HEK293T (cell line): Measurements from ENCODE around the gene HSPB7.

ENCODE experiments used
- CTCF ChIA-PET: fragments of 350-600 bp; formaldehyde crosslinking; extraction: SDS; loops from one replicate; lab custom pipeline; 2021; ENCODE audit warnings: antibody characterized with exemption, inconsistent platforms; lab: Yijun Ruan, JAX
- POLR2A ChIA-PET: fragments of 350-600 bp; formaldehyde crosslinking; extraction: SDS; loops from one replicate; lab custom pipeline; 2020; ENCODE audit warnings: antibody characterized with exemption, inconsistent platforms; lab: Yijun Ruan, JAX
- DNase-seq: peaks from one replicate; pipeline ENCODE4 v3.0.0; 2012; ENCODE audit warnings: mixed read lengths; ENCODE audit errors: extremely low spot score
- ARNT ChIP-seq: fragments of 450-650 bp; IDR thresholded peaks from 2 replicates; pipeline ENCODE4 v1.6.1; 2017; ENCODE audit warnings: mild to moderate bottlenecking
- BHLHE40 ChIP-seq: fragments of 450-650 bp; IDR thresholded peaks from 2 replicates; pipeline ENCODE4 v1.6.1; 2016; ENCODE audit warnings: mild to moderate bottlenecking, moderate library complexity, borderline replicate concordance
- CTBP1 ChIP-seq: fragments of 450-650 bp; IDR thresholded peaks from 2 replicates; pipeline ENCODE4 v1.6.1; 2016; ENCODE audit warnings: borderline replicate concordance
- ELF4 ChIP-seq: fragments of 450-650 bp; IDR thresholded peaks from 2 replicates; pipeline ENCODE4 v1.6.1; 2017; ENCODE audit warnings: antibody characterized with exemption
- FOXA1 ChIP-seq: fragments of 450-650 bp; IDR thresholded peaks from 2 replicates; pipeline ENCODE4 v1.6.1; 2016; ENCODE audit warnings: mild to moderate bottlenecking
- FOXK2 ChIP-seq: fragments of 450-650 bp; IDR thresholded peaks from 2 replicates; pipeline ENCODE4 v1.6.1; 2016; ENCODE audit warnings: mild to moderate bottlenecking
- FOXM1 ChIP-seq: fragments of 450-650 bp; IDR thresholded peaks from 2 replicates; pipeline ENCODE4 v1.6.1; 2017; ENCODE audit warnings: mild to moderate bottlenecking, borderline replicate concordance
- HDGF ChIP-seq: fragments of 450-650 bp; IDR thresholded peaks from 2 replicates; pipeline ENCODE4 v1.6.1; 2017; ENCODE audit warnings: antibody characterized with exemption, borderline replicate concordance
- L3MBTL2 ChIP-seq: fragments of 450-650 bp; conservative IDR thresholded peaks from 2 replicates; pipeline ENCODE4 v1.6.1; 2016; ENCODE audit warnings: mild to moderate bottlenecking
- LEF1 ChIP-seq: fragments of 450-650 bp; IDR thresholded peaks from 2 replicates; pipeline ENCODE4 v1.6.1; 2017; ENCODE audit warnings: mild to moderate bottlenecking, borderline replicate concordance
- NFRKB ChIP-seq: fragments of 450-650 bp; IDR thresholded peaks from 2 replicates; pipeline ENCODE4 v1.6.1; 2016; ENCODE audit warnings: mild to moderate bottlenecking, moderate library complexity
- SP1 ChIP-seq: fragments of 450-650 bp; IDR thresholded peaks from 2 replicates; pipeline ENCODE4 v1.6.1; 2017
- SUZ12 ChIP-seq: fragments of 450-650 bp; IDR thresholded peaks from 2 replicates; pipeline ENCODE4 v1.6.1; 2016; ENCODE audit warnings: mild to moderate bottlenecking
- TARDBP ChIP-seq: fragments of 450-650 bp; IDR thresholded peaks from 2 replicates; pipeline ENCODE4 v1.6.1; 2016
- ZNF384 ChIP-seq: fragments of 450-650 bp; IDR thresholded peaks from 2 replicates; pipeline ENCODE4 v1.6.1; 2016
- TF ChIP-seq, protein P1 (sequence below): fragments of 450-650 bp; IDR thresholded peaks from 2 replicates; pipeline ENCODE4 v1.6.1; 2016

HSPB7 gene

DNA sequence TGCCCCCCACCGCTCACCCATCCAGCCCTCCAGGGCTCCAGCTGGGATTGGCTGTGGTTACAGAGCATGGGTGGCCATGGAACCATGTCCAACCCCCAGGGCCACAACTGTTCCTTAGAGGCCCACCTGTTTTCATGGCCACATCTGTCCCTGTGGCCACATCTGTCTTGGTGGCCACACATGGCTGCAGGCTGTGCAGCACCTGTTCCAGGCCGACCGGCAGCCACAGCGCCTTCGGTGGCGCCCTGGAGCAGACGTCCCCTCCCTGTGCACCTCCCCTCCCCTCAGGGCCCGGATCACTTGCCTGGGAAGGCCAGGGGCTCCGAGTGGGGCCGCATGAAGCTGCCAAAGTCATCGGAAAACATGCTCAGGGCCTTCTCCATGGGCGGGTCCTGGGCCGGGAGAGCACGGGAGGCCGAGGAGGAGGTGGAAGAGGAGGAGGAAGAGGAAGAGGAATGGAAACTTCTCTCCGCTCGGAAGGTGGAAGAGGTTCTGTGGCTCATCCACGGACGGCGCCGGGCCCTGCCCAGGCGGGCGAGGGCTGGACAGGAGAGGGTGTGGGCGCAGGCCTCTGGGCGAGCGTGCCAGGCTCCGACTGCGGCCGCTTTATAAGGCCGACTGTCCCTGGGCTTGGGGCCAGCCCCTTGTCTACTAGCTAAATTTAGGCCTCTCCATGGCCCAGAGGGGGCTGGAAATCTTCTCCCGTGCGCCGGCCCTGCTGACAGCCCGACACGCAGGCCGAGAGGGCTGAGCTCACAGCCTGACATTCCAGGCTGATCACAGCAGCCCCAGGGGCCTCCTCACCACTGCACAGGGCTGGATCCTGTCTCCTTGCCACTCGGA, at the start of gene HSPB7:
TSS of gene HSPB7 (minus strand) at position 583 of the 843 bp plus-strand sequence. CDS start at position 503, 80 bp downstream.
- peak; percentile 39 for DNase-seq
- TF ChIP-seq BHLHE40 = no peak
- TF ChIP-seq, protein P1, sequence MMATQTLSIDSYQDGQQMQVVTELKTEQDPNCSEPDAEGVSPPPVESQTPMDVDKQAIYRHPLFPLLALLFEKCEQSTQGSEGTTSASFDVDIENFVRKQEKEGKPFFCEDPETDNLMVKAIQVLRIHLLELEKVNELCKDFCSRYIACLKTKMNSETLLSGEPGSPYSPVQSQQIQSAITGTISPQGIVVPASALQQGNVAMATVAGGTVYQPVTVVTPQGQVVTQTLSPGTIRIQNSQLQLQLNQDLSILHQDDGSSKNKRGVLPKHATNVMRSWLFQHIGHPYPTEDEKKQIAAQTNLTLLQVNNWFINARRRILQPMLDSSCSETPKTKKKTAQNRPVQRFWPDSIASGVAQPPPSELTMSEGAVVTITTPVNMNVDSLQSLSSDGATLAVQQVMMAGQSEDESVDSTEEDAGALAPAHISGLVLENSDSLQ = no peak
- no peak for TF ChIP-seq NFRKB
- TF ChIP-seq ZNF384 = no peak
- no peak for TF ChIP-seq CTBP1
- TF ChIP-seq LEF1 = no peak
- no peak for TF ChIP-seq ARNT
- TF ChIP-seq ELF4 = no peak
- no peak for TF ChIP-seq TARDBP
- no peak for TF ChIP-seq L3MBTL2
- TF ChIP-seq SUZ12 = no peak
- ChIA-PET POLR2A (no interaction called here), CTCF (interaction anchor here (0.9 to 1.1 kb wide), 3 partner anchors 8 to 220 kb away, joined by 3 read pairs; no protein-coding TSS in a partner anchor)

DNA sequence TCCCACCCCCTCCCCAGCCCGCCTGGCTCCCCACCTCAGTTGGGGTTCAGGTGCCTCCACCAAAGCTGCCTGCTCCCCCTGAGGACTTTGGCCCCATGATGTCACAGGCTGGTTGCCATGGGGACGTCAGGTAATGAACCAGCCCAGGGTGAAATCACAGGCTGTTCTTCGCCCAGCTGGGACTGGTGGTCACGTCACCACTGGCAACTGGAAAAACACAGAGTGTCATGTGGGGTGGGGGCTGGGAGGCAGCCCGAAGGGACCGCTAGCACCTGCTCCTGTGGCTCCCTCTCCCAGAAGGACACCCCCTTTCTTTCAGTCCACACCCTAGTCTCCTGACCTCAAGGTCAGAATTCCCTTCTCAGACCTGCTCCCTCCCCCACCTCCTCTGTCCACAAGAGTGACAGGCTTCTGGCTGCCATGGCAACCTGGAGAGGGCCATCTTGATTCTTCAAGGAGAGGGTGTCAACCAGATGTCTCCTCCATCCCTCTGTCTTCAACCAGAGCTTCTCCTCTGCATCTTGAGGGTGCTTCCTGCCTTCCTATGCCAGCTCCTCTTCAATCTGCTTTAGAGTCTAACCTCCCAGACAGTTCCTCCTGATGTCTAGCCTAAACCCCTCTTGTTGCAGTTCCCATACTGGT, 49.4 kb upstream of the HSPB7 start:
- DNase-seq = no peak
- no peak for TF ChIP-seq ZNF384
- TF ChIP-seq, protein P1 = peak; percentile 83
- ChIA-PET POLR2A (interaction anchor here (0.7 kb wide), 1 partner anchor 176 kb away, joined by 3 read pairs; no protein-coding TSS in a partner anchor), CTCF (no interaction called here)

- CTCF ChIA-PET = no interaction called here
- POLR2A ChIA-PET = no interaction called here
- TF ChIP-seq, protein P1 = no peak
- TF ChIP-seq ARNT = no peak
- no peak for TF ChIP-seq FOXA1
- no peak for TF ChIP-seq ZNF384
- DNase-seq = no peak
These were observed 48.4 kb upstream of the HSPB7 start for GRCh38 chr1:16066245-16066644.

DNA sequence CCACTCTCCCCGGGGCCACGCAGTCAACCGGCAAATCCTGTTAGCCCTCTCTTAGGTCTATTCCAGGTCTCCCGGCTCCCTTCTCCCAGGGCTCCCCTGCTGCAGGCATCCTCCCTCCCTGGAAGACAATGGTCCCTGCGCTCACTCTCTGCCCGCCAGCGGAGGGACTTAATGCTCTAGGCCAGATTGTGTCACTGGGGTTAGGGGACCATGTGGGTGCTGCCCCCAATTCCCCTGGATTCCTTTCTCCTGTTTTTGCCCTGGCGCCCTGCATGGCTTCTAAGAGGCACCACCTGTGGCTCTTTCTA, 47.4 kb upstream of the HSPB7 start:
- CTCF ChIA-PET = no interaction called here
- no peak for TF ChIP-seq HDGF
- TF ChIP-seq, protein P1 = no peak
- TF ChIP-seq LEF1 = no peak
- no peak for TF ChIP-seq L3MBTL2
- no peak for TF ChIP-seq ELF4
- POLR2A ChIA-PET = no interaction called here
- DNase-seq = no peak

DNA sequence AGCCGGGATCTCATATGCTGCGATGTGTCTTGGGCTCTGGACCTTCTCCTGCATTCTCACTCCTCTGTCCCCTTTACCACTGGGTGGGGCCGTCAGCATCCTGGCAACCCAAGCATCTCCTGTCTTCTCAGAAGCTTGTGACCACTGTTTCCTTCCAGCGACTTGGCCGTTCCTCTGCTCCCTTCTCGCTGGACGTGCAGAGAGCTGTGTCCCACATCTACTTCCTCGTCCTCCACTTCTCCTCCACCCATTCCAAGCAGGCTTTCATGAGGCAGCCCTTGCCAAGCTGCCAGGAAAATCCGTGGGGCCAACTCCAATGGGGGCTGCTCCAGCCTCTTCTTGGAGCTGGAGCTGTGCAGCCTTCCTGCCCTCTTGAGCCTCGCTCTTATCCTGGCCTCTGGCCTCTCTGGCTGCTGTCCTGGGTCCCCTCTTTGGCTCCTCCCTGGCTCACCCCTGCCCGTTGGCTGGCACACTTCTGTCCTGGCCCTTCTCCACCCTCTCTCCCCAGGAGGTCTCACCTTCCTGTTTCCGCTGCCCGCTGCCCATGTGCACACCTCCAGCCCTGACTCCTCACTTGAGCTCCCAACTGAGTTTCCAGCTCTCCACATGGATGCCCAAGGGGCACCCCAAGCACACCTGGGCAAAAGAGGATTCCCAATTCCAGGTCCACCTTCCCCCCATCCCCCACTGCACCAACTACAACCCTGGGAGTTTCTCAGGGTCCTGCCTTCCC, 46.9 kb upstream of the HSPB7 start:
- ChIA-PET CTCF (interaction anchor here (0.7 kb wide), 1 partner anchor 225 kb away, joined by 4 read pairs; no protein-coding TSS in a partner anchor), POLR2A (no interaction called here)
- DNase-seq = no peak
- TF ChIP-seq SP1 (no peak), FOXA1 (no peak), SUZ12 (no peak), CTBP1 (no peak), FOXM1 (no peak), NFRKB (no peak), FOXK2 (no peak)
- TF ChIP-seq, protein P1 = no peak
